Hepatocyte (in vitro differentiated cells): ENCODE data around the gene CTR9.

Experiments
- EZH2 ChIP-seq: fragments of 200-600 bp; sonication (generic); IDR thresholded peaks from 2 replicates; pipeline ENCODE4 v1.6.1; 2016; ENCODE audit warnings: antibody characterized with exemption, mild to moderate bottlenecking, borderline replicate concordance
- EZH2phosphoT487 ChIP-seq: fragments of 200-600 bp; sonication (generic); IDR thresholded peaks from one replicate; pipeline ENCODE4 v1.6.1; 2018; ENCODE audit warnings: antibody characterized with exemption, mild to moderate bottlenecking, low read depth, moderate library complexity; ENCODE audit not compliant: unreplicated experiment, severe bottlenecking
- TF ChIP-seq, protein P1 (sequence below): fragments of 200-600 bp; sonication (generic); IDR thresholded peaks from 2 replicates; pipeline ENCODE4 v1.5.1; 2016; ENCODE audit warnings: antibody characterized with exemption, mild to moderate bottlenecking; ENCODE audit not compliant: poor library complexity

DNA sequence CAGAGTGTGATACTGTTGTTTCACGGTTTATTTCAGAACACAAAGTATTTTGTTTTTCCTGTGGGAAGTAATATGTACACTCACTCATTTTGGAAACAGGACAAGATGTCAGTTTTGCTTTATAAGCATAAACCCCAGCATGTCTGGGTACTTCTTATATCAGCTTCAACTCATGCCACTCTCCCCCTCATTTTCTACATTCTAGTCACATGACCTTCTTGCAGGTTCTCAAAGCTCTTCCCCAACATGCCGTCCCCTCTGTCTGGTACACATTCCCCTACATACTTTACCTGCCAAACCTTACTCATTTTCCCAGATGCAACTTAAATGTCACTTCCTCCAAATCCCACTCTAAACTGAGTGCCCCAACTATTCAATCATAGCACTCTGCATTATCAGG, 1.6 kb upstream of the CTR9 start:
- TF ChIP-seq, protein P1, sequence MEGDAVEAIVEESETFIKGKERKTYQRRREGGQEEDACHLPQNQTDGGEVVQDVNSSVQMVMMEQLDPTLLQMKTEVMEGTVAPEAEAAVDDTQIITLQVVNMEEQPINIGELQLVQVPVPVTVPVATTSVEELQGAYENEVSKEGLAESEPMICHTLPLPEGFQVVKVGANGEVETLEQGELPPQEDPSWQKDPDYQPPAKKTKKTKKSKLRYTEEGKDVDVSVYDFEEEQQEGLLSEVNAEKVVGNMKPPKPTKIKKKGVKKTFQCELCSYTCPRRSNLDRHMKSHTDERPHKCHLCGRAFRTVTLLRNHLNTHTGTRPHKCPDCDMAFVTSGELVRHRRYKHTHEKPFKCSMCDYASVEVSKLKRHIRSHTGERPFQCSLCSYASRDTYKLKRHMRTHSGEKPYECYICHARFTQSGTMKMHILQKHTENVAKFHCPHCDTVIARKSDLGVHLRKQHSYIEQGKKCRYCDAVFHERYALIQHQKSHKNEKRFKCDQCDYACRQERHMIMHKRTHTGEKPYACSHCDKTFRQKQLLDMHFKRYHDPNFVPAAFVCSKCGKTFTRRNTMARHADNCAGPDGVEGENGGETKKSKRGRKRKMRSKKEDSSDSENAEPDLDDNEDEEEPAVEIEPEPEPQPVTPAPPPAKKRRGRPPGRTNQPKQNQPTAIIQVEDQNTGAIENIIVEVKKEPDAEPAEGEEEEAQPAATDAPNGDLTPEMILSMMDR = no peak
- no peak for TF ChIP-seq EZH2
- TF ChIP-seq EZH2phosphoT487 = no peak
